Measurements from ENCODE around the gene ZFAND2B.

DNA sequence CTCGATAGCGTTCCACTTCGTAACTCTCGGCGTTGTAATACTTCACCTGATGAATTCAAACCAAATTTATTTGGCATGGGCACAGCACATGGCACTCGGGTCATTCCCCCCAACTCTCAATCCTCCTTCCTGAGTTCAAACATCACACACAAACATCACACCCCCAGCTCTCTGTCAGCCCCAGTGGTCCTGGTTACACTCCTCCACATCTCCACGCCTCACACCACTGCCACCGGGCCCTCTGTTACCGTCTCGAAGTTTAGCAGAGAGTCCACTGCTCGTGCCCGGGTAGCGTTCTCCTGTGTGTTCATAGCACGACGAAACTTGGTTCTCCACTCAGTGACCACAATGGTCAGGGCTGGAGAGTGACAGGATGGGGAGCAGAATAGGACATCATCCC is 7.6 kb downstream of the ZFAND2B start:
- TF ChIP-seq, protein P1, sequence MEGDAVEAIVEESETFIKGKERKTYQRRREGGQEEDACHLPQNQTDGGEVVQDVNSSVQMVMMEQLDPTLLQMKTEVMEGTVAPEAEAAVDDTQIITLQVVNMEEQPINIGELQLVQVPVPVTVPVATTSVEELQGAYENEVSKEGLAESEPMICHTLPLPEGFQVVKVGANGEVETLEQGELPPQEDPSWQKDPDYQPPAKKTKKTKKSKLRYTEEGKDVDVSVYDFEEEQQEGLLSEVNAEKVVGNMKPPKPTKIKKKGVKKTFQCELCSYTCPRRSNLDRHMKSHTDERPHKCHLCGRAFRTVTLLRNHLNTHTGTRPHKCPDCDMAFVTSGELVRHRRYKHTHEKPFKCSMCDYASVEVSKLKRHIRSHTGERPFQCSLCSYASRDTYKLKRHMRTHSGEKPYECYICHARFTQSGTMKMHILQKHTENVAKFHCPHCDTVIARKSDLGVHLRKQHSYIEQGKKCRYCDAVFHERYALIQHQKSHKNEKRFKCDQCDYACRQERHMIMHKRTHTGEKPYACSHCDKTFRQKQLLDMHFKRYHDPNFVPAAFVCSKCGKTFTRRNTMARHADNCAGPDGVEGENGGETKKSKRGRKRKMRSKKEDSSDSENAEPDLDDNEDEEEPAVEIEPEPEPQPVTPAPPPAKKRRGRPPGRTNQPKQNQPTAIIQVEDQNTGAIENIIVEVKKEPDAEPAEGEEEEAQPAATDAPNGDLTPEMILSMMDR (IDR thresholded peaks at IDR 0.05; ENCODE audit: poor library complexity, severe bottlenecking), result no peak
- TF ChIP-seq EZH2 (IDR thresholded peaks at IDR 0.05; ENCODE audit: borderline replicate concordance, insufficient read depth, low read length, poor library complexity, severe bottlenecking), result no peak
- no peak for TF ChIP-seq RAD21 (conservative IDR thresholded peaks at IDR 0.05)
- TF ChIP-seq POLR2AphosphoS5 (IDR thresholded peaks at IDR 0.05), result no peak
- TF ChIP-seq, protein P2, sequence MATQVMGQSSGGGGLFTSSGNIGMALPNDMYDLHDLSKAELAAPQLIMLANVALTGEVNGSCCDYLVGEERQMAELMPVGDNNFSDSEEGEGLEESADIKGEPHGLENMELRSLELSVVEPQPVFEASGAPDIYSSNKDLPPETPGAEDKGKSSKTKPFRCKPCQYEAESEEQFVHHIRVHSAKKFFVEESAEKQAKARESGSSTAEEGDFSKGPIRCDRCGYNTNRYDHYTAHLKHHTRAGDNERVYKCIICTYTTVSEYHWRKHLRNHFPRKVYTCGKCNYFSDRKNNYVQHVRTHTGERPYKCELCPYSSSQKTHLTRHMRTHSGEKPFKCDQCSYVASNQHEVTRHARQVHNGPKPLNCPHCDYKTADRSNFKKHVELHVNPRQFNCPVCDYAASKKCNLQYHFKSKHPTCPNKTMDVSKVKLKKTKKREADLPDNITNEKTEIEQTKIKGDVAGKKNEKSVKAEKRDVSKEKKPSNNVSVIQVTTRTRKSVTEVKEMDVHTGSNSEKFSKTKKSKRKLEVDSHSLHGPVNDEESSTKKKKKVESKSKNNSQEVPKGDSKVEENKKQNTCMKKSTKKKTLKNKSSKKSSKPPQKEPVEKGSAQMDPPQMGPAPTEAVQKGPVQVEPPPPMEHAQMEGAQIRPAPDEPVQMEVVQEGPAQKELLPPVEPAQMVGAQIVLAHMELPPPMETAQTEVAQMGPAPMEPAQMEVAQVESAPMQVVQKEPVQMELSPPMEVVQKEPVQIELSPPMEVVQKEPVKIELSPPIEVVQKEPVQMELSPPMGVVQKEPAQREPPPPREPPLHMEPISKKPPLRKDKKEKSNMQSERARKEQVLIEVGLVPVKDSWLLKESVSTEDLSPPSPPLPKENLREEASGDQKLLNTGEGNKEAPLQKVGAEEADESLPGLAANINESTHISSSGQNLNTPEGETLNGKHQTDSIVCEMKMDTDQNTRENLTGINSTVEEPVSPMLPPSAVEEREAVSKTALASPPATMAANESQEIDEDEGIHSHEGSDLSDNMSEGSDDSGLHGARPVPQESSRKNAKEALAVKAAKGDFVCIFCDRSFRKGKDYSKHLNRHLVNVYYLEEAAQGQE (IDR thresholded peaks at IDR 0.05; ENCODE audit: borderline replicate concordance), result no peak
- TF ChIP-seq EP300 (conservative IDR thresholded peaks at IDR 0.05; ENCODE audit: poor library complexity, severe bottlenecking), result no peak
